IMR-90 (cell line): Measurements from ENCODE around the gene ASTN2. TPM values are rescaled to one million over a fixed set of nuclear protein-coding genes. Genes with fewer than 3 reads are reported as not detected.

Experiments
- ATAC-seq: fragments of 200-7000 bp; cut with Tn5 transposase; 2 replicates; pipeline ENCODE4 v1.9.1; 2020; ENCODE audit warnings: low read depth, mild to moderate bottlenecking, moderate library complexity
- BruUV-seq: library from RNA; stranded (reverse); fragments of 400-500 nt; replicated peaks from 2 replicates; lab custom pipeline; 2021; lab: Mats Ljungman, UMichigan
- CTCF ChIA-PET: fragments of 300-600 bp; formaldehyde crosslinking; extraction: SDS; loops from one replicate; lab custom pipeline; 2021; ENCODE audit warnings: antibody characterized with exemption; lab: Yijun Ruan, JAX
- POLR2A ChIA-PET: fragments of 300-600 bp; sonication (Branson Sonifier 250); formaldehyde crosslinking; loops from one replicate; lab custom pipeline; 2022; ENCODE audit warnings: antibody characterized with exemption; ENCODE audit not compliant: unreplicated experiment; lab: Charles Lee
- DNase-seq: peaks from one replicate; pipeline ENCODE4 v3.0.0; 2013
- H2AFZ ChIP-seq: replicated peaks from 2 replicates; pipeline ENCODE3; 2013; ENCODE audit warnings: low read length, mild to moderate bottlenecking; ENCODE audit not compliant: poor library complexity
- H2AK5ac ChIP-seq: 2 replicates; pipeline ENCODE4 v1.6.1; 2013; ENCODE audit warnings: low read depth, low read length, inconsistent platforms
- H2AK9ac ChIP-seq: replicated peaks from 2 replicates; pipeline ENCODE3; 2013; ENCODE audit warnings: mild to moderate bottlenecking, low read depth, low read length, moderate library complexity; ENCODE audit not compliant: poor library complexity
- H2BK120ac ChIP-seq: 2 replicates; pipeline ENCODE4 v1.6.1; 2013; ENCODE audit warnings: low read depth, low read length, inconsistent platforms
- H2BK15ac ChIP-seq: 3 replicates; pipeline ENCODE4 v1.6.1; 2013; ENCODE audit warnings: low read depth, low read length, inconsistent platforms
- H2BK20ac ChIP-seq: 2 replicates; pipeline ENCODE4 v1.6.1; 2013; ENCODE audit warnings: low read depth, mild to moderate bottlenecking, inconsistent platforms, low read length, moderate library complexity
- H2BK5ac ChIP-seq: 2 replicates; pipeline ENCODE4 v1.6.1; 2013; ENCODE audit warnings: mild to moderate bottlenecking, low read depth, low read length, inconsistent platforms; ENCODE audit not compliant: poor library complexity, severe bottlenecking
- H3K14ac ChIP-seq: replicated peaks from 2 replicates; pipeline ENCODE4 v1.6.1; 2013; ENCODE audit warnings: low read depth, low read length, inconsistent platforms
- H3K18ac ChIP-seq: 2 replicates; pipeline ENCODE4 v1.6.1; 2013; ENCODE audit warnings: low read depth, low read length, control low read depth
- H3K23ac ChIP-seq: 2 replicates; pipeline ENCODE4 v1.6.1; 2013; ENCODE audit warnings: low read depth, low read length, inconsistent platforms
- H3K27ac ChIP-seq: 2 replicates; pipeline ENCODE4 v1.5.1; 2013; ENCODE audit warnings: mild to moderate bottlenecking, control low read depth, low read length; ENCODE audit not compliant: insufficient read depth
- H3K27me3 ChIP-seq: 2 replicates; pipeline ENCODE4 v1.6.1; 2013; ENCODE audit warnings: low read length; ENCODE audit not compliant: control insufficient read depth, insufficient read depth
- H3K36me3 ChIP-seq: 2 replicates; pipeline ENCODE4 v1.6.1; 2013; ENCODE audit warnings: low read length, mixed read lengths; ENCODE audit not compliant: control insufficient read depth, insufficient read depth
- H3K4ac ChIP-seq: 2 replicates; pipeline ENCODE4 v1.6.1; 2013; ENCODE audit warnings: low read depth, low read length, inconsistent platforms
- H3K4me1 ChIP-seq: 2 replicates; pipeline ENCODE4 v1.6.1; 2013; ENCODE audit warnings: low read length, mixed read lengths; ENCODE audit not compliant: control insufficient read depth, insufficient read depth
- H3K4me2 ChIP-seq: 2 replicates; pipeline ENCODE4 v1.6.1; 2013; ENCODE audit warnings: low read depth, mild to moderate bottlenecking, control low read depth, low read length, moderate library complexity
- H3K4me3 ChIP-seq: 2 replicates; pipeline ENCODE4 v1.5.1; 2013; ENCODE audit warnings: low read depth, mild to moderate bottlenecking, control low read depth, low read length, moderate library complexity; ENCODE audit not compliant: insufficient read depth
- H3K56ac ChIP-seq: 2 replicates; pipeline ENCODE4 v1.6.1; 2013; ENCODE audit warnings: low read length, inconsistent platforms; ENCODE audit not compliant: insufficient read depth; ENCODE audit errors: extremely low read depth
- H3K79me1 ChIP-seq, 2 experiments: 2 replicates each; pipeline ENCODE4 v1.6.1; 2013; ENCODE audit warnings: low read length in 2 of 2, inconsistent platforms in 1 of 2, low read depth in 1 of 2
- H3K9ac ChIP-seq: 2 replicates; pipeline ENCODE4 v1.6.1; 2013; ENCODE audit warnings: low read depth, low read length, control low read depth
- H3K9me1 ChIP-seq: 2 replicates; pipeline ENCODE4 v1.6.1; 2013; ENCODE audit warnings: low read length, inconsistent platforms; ENCODE audit not compliant: insufficient read depth
- H3K9me3 ChIP-seq: 2 replicates; pipeline ENCODE4 v1.6.1; 2013; ENCODE audit warnings: low read length; ENCODE audit not compliant: control insufficient read depth, insufficient read depth
- H4K20me1 ChIP-seq: 2 replicates; pipeline ENCODE4 v1.6.1; 2013; ENCODE audit warnings: low read length, inconsistent platforms; ENCODE audit not compliant: insufficient read depth
- H4K5ac ChIP-seq: 2 replicates; pipeline ENCODE4 v1.6.1; 2013; ENCODE audit warnings: mild to moderate bottlenecking, low read depth, low read length, control low read depth
- H4K8ac ChIP-seq, 2 experiments: 2 replicates each; pipeline ENCODE4 v1.6.1; 2013; ENCODE audit warnings: low read depth in 2 of 2, low read length in 2 of 2, control low read depth in 1 of 2, inconsistent platforms in 1 of 2
- H4K91ac ChIP-seq: 2 replicates; pipeline ENCODE4 v1.6.1; 2013; ENCODE audit warnings: low read depth, low read length, inconsistent platforms; ENCODE audit not compliant: insufficient read depth
- BHLHE40 ChIP-seq: fragments of 150-350 bp; IDR thresholded peaks from 2 replicates; pipeline ENCODE4 v1.6.1; 2016; ENCODE audit warnings: mild to moderate bottlenecking, low read depth, low read length
- FOS ChIP-seq: fragments of 150-350 bp; IDR thresholded peaks from 2 replicates; pipeline ENCODE4 v1.6.1; 2016; ENCODE audit warnings: low read depth, low read length
- MAFK ChIP-seq: IDR thresholded peaks from 2 replicates; pipeline ENCODE4 v1.6.1; 2012; ENCODE audit warnings: low read depth, low read length, improper control_type of control experiment
- MAZ ChIP-seq: IDR thresholded peaks from 2 replicates; pipeline ENCODE4 v1.6.1; 2012; ENCODE audit warnings: low read depth, mild to moderate bottlenecking, low read length, improper control_type of control experiment, moderate library complexity, borderline replicate concordance
- RAD21 ChIP-seq: IDR thresholded peaks from 2 replicates; pipeline ENCODE4 v1.6.1; 2012; ENCODE audit warnings: low read length, improper control_type of control experiment
- WGBS, 2 experiments: methylation state at CpG; one replicate each; pipeline versions ENCODE4 v1.1.5 to v1.1.7; 2013; ENCODE audit warnings: missing lambda C conversion rate in 2 of 2; ENCODE audit not compliant: insufficient read length in 1 of 2; ENCODE audit errors: extremely low coverage in 2 of 2; 5-methylcytosine and 5-hydroxymethylcytosine counted together
- dilution Hi-C: fragments of 300-500 bp; cut with HindIII; formaldehyde crosslinking; loops from one replicate; pipeline ENCODE4 v1.14.3; 2018; ENCODE audit warnings: low sequenced_read_pairs; ENCODE audit not compliant: unreplicated experiment
- in situ Hi-C: fragments of 300-500 bp; cut with MboI; formaldehyde crosslinking; loops from 3 replicates; pipeline ENCODE4 v1.14.3; 2019; ENCODE audit warnings: low sequenced_read_pairs, inconsistent platforms, mixed read lengths
- intact Hi-C: fragments of 100-400 bp; cut with micrococcal nuclease; formaldehyde crosslinking; loops from 2 replicates; pipeline ENCODE4 v1.10.0; 2022
- polyA plus RNA-seq, 3 experiments: library from polyadenylated mRNA; depleted of rRNA; stranded (reverse); fragments of >200 nt; gene quantifications; 2 replicates each; pipeline ENCODE4 v1.2.3, GENCODE V29; 2012; ENCODE audit warnings: low replicate concordance in 1 of 3
- total RNA-seq: library from RNA; depleted of rRNA; stranded (reverse); fragments of >200 nt; gene quantifications from 2 replicates; pipeline ENCODE4 v1.2.3, GENCODE V29; 2012
- TF ChIP-seq, protein P1 (sequence below): fragments of 150-350 bp; IDR thresholded peaks from 2 replicates; pipeline ENCODE4 v1.6.1; 2016; ENCODE audit warnings: low read depth, mild to moderate bottlenecking, low read length, moderate library complexity, borderline replicate concordance

Gene ASTN2
- total and polyA plus RNA-seq, 2 of the 4 experiments (the other 2 are of a cell fraction) = 3.8 to 6.8 TPM

DNA sequence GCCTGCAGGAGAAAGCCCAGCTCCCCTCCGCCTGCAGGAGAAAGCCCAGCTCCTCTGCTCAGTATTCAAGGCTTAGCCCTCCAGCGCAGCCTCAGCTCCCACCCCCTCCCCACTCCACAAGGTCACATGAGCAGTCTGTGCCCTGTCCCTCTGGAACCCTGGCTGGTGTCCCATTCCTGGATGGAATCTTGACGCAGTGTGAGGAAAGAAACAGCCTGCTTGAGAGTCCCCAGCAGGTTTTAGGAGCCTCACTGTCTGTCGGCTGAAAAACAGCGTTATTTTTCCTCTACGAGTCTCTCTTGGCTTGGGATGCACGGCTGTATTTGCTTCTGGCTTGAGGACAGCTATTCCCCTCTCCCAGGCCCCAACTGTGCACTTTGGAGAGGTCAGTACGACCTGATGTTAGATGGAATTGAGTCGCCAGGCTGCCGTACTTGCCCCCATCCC, 937.9 kb downstream of the ASTN2 start:
- peak overlapping the region; percentile 9 for H2AK9ac ChIP-seq
- no peak overlapping the region for H3K56ac ChIP-seq
- no peak overlapping the region for H2BK15ac ChIP-seq
- peaks cover 8% of the 10 kb centered on the region for H3K4me1 ChIP-seq
- peak overlapping the region in 1 of 2 experiments; percentile 6; a peak in 1 of 4 replicates for H4K8ac ChIP-seq
- no peak overlapping the region; the same call in 1 of the 2 replicates for H4K5ac ChIP-seq
- intact Hi-C loops = no loop called here
- H3K9me3 ChIP-seq = no peaks in the 10 kb centered on the region
- no peaks in the 10 kb centered on the region for H4K20me1 ChIP-seq
- dilution Hi-C loops = no loop called here
- H3K27ac ChIP-seq = no peak overlapping the region
- no peak overlapping the region for H3K4me2 ChIP-seq
- H3K9ac ChIP-seq = no peak overlapping the region
- POLR2A ChIA-PET = interaction anchor here (0.6 kb wide), 1 partner anchor 288 kb away, joined by 3 read pairs; no protein-coding TSS in a partner anchor
- 0% methylated on average over 1 of the region's 10 CpGs; no CpG with 5 or more reads in 1 of the 2 experiments for WGBS, 2 experiments
- no peak for DNase-seq
- H3K27me3 ChIP-seq = no peaks in the 10 kb centered on the region
- H2BK120ac ChIP-seq = no peak overlapping the region
- H3K4ac ChIP-seq = no peak overlapping the region
- H3K4me3 ChIP-seq = no peak overlapping the region
- no peaks in the 10 kb centered on the region for H3K79me1 ChIP-seq
- no peaks in the 10 kb centered on the region for H3K36me3 ChIP-seq
- H2BK20ac ChIP-seq = no peak overlapping the region
- H4K91ac ChIP-seq = no peak overlapping the region
- peaks cover 3% of the 10 kb centered on the region; the same call in 1 of the 2 replicates for H3K9me1 ChIP-seq
- no peak overlapping the region; the same call in 1 of the 2 replicates for H3K18ac ChIP-seq
- H3K23ac ChIP-seq = no peak overlapping the region
- H3K14ac ChIP-seq = no peak overlapping the region
- peak overlapping the region; percentile 50; the same call in 1 of the 2 replicates for H2AK5ac ChIP-seq
- CTCF ChIA-PET = interaction anchor here (0.9 kb wide), 1 partner anchor 12 kb away, joined by 4 read pairs; no protein-coding TSS in a partner anchor
- TF ChIP-seq MAZ (no peak), MAFK (no peak), FOS (no peak), BHLHE40 (no peak), RAD21 (no peak)
- TF ChIP-seq, protein P1, sequence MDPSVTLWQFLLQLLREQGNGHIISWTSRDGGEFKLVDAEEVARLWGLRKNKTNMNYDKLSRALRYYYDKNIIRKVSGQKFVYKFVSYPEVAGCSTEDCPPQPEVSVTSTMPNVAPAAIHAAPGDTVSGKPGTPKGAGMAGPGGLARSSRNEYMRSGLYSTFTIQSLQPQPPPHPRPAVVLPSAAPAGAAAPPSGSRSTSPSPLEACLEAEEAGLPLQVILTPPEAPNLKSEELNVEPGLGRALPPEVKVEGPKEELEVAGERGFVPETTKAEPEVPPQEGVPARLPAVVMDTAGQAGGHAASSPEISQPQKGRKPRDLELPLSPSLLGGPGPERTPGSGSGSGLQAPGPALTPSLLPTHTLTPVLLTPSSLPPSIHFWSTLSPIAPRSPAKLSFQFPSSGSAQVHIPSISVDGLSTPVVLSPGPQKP = no peak
- in situ Hi-C loops = no loop called here
- no TSS peak for BruUV-seq
- peak overlapping the region; percentile 52 for H2AFZ ChIP-seq
- no peak for ATAC-seq
- H2BK5ac ChIP-seq = no peak overlapping the region
